GM18870 (cell line): ENCODE measurements around the gene NUDCD3.

Source experiments
- ATAC-seq: cut with Tn5 transposase; IDR thresholded peaks from one replicate; pipeline ENCODE4 v1.9.1; 2021; ENCODE audit warnings: moderate library complexity; ENCODE audit not compliant: unreplicated experiment

The NUDCD3 gene

GRCh38 chr7:44373418-44373740 is 117.1 kb downstream of the NUDCD3 start:
- ATAC-seq, result no peak

GRCh38 chr7:44372560-44373417 is 117.7 kb downstream of the NUDCD3 start:
- ATAC-seq, result no peak

GRCh38 chr7:44368885-44369284 is 121.6 kb downstream of the NUDCD3 start:
- no peak for ATAC-seq

GRCh38 chr7:44368455-44368854 is 122.0 kb downstream of the NUDCD3 start:
- no peak for ATAC-seq

GRCh38 chr7:44367475-44368043 is 122.9 kb downstream of the NUDCD3 start:
- no peak for ATAC-seq

- ATAC-seq, result no peak
Measured at GRCh38 chr7:44366986-44367385, 123.5 kb downstream of the NUDCD3 start.

GRCh38 chr7:44353668-44354067 is 136.8 kb downstream of the NUDCD3 start:
- no peak for ATAC-seq

GRCh38 chr7:44348851-44349781 is 141.3 kb downstream of the NUDCD3 start:
- no peak for ATAC-seq

- ATAC-seq, result no peak
Measured at GRCh38 chr7:44348300-44348699, 142.2 kb downstream of the NUDCD3 start.

GRCh38 chr7:44347546-44348114 is 142.8 kb downstream of the NUDCD3 start:
- ATAC-seq, result no peak

- ATAC-seq, result no peak
Measured at GRCh38 chr7:44346063-44346462, 144.4 kb downstream of the NUDCD3 start.

- no peak for ATAC-seq
Measured at GRCh38 chr7:44341401-44341800, 149.1 kb downstream of the NUDCD3 start.

- no peak for ATAC-seq
Measured at GRCh38 chr7:44338600-44338999, 151.9 kb downstream of the NUDCD3 start.

- ATAC-seq, result no peak
Measured at GRCh38 chr7:44336491-44336890, 154.0 kb downstream of the NUDCD3 start.

- no peak for ATAC-seq
Measured at GRCh38 chr7:44335184-44335583, 155.3 kb downstream of the NUDCD3 start.

GRCh38 chr7:44334734-44335097 is 155.7 kb downstream of the NUDCD3 start:
- ATAC-seq, result no peak

- ATAC-seq, result no peak
Measured at GRCh38 chr7:44333911-44334733, 156.3 kb downstream of the NUDCD3 start.

GRCh38 chr7:44331682-44332081 is 158.8 kb downstream of the NUDCD3 start:
- no peak for ATAC-seq

GRCh38 chr7:44330331-44330730 is 160.1 kb downstream of the NUDCD3 start:
- no peak for ATAC-seq

GRCh38 chr7:44329888-44330287 is 160.6 kb downstream of the NUDCD3 start:
- ATAC-seq, result no peak
